Measurements from ENCODE around the gene SLC25A12. TPM values are rescaled to one million over a fixed set of nuclear protein-coding genes. Genes with fewer than 3 reads are reported as not detected.

Gene SLC25A12
- total and polyA plus RNA-seq, 2 of the 13 experiments (the other 11 are each of a cell fraction or from before 2014, with no cell fraction given), result 8.1 to 15.9 TPM

- TF ChIP-seq LRRFIP1 (CRISPR knock-in tag; conservative IDR thresholded peaks at IDR 0.05), result no peak
- no peak for TF ChIP-seq ZSCAN12 (CRISPR knock-in tag; IDR thresholded peaks at IDR 0.05)
- no peak for TF ChIP-seq SOX6 (IDR thresholded peaks at IDR 0.05)
- TF ChIP-seq SOX6 (CRISPR knock-in tag; IDR thresholded peaks at IDR 0.05), result peak; percentile 95
- TF ChIP-seq BCL6 (CRISPR knock-in tag; IDR thresholded peaks at IDR 0.05), result peak; percentile 58; the same call in 1 of the 2 replicates
- TF ChIP-seq PTBP1 (IDR thresholded peaks at IDR 0.05; ENCODE audit: low read depth, low read length, poor library complexity, severe bottlenecking), result no peak
- TF ChIP-seq ONECUT2 (CRISPR knock-in tag; IDR thresholded peaks at IDR 0.05), result peak; percentile 80; the same call in 1 of the 2 replicates
- no peak for TF ChIP-seq TBX3 (IDR thresholded peaks at IDR 0.05; ENCODE audit: borderline replicate concordance)
- no peak for TF ChIP-seq ZNF20 (CRISPR knock-in tag; IDR thresholded peaks at IDR 0.05)
- TF ChIP-seq POGZ (CRISPR knock-in tag; IDR thresholded peaks at IDR 0.05), result 0 out of 2 replicates have a peak, but pooled peaks have one; percentile 41
- 0 out of 2 replicates have a peak, but pooled peaks have one; percentile 35 for TF ChIP-seq KDM5B (CRISPR knock-in tag; IDR thresholded peaks at IDR 0.05; ENCODE audit: borderline replicate concordance)
- TF ChIP-seq ZNF333 (CRISPR knock-in tag; IDR thresholded peaks at IDR 0.05; ENCODE audit: borderline replicate concordance), result peak; percentile 39; the same call in 1 of the 2 replicates
- no peak for TF ChIP-seq CAMTA2 (CRISPR knock-in tag; IDR thresholded peaks at IDR 0.05; ENCODE audit: borderline replicate concordance)
- peak; percentile 67 for TF ChIP-seq TFAP4 (IDR thresholded peaks at IDR 0.05; ENCODE audit: borderline replicate concordance, low read depth)
- TF ChIP-seq SETDB1 (CRISPR knock-in tag; IDR thresholded peaks at IDR 0.05; ENCODE audit: borderline replicate concordance), result no peak
- TF ChIP-seq FOXP4 (CRISPR knock-in tag; IDR thresholded peaks at IDR 0.05), result 0 out of 2 replicates have a peak, but pooled peaks have one; percentile 50
- TF ChIP-seq HMG20A (CRISPR knock-in tag; IDR thresholded peaks at IDR 0.05; ENCODE audit: borderline replicate concordance), result peak; percentile 38; the same call in 1 of the 2 replicates
- no peak for TF ChIP-seq NFYC (CRISPR knock-in tag; IDR thresholded peaks at IDR 0.05)
- TF ChIP-seq ZBTB7B (CRISPR knock-in tag; IDR thresholded peaks at IDR 0.05), result 0 out of 2 replicates have a peak, but pooled peaks have one; percentile 36
- no peak for TF ChIP-seq DNMT1 (CRISPR knock-in tag; IDR thresholded peaks at IDR 0.05)
- TF ChIP-seq MAFF (IDR thresholded peaks at IDR 0.05; ENCODE audit: low read depth, low read length), result no peak
- no peak for TF ChIP-seq ZNF605 (CRISPR knock-in tag; IDR thresholded peaks at IDR 0.05)
- no peak for TF ChIP-seq ZNF691 (CRISPR knock-in tag; IDR thresholded peaks at IDR 0.05; ENCODE audit: borderline replicate concordance, low read depth)
These were observed 106.5 kb downstream of the SLC25A12 start (continued) for GRCh38 chr2:171787333-171788072.
